HG03457 (cell line): ENCODE data around the gene PRDM16.

Source experiments
- ATAC-seq: cut with Tn5 transposase; IDR thresholded peaks from one replicate; pipeline ENCODE4 v1.9.1; 2021; ENCODE audit warnings: moderate number of reproducible peaks; ENCODE audit not compliant: unreplicated experiment

The PRDM16 gene

GRCh38 chr1:3401585-3402257 lies 332.7 kb downstream of the PRDM16 start:
- ATAC-seq, result no peak

DNA sequence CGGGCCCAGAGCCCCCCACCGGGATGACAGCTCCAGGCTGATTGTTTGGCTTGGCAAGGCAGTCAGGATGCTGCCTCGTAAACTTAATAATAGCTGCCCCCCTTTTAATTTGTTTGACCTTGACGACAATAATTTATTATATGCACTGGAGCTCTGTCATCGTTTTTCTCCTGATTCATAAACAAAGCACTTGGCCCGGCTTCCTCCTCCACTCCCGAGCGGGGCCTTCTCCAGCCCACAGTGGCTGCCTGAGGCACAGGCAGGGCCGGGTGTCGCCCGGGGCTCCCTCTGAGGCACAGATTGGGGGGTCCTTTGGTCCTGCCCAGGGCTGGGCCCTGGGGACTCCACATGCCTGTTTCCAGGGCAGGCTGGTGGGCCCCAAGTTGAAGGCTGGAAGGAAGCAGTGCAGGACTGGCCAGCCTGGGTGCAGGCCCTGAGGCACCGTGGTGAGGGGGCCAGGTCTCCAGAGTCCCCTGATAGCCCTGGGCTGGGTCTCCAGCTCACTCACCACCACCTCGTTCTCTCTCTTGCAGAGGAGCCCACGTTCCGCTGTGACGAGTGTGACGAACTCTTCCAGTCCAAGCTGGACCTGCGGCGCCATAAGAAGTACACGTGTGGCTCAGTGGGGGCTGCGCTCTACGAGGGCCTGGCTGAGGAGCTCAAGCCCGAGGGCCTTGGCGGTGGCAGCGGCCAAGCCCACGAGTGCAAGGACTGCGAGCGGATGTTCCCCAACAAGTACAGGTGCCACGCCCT lies 333.4 kb downstream of the PRDM16 start:
- no peak for ATAC-seq

- no peak for ATAC-seq
These were observed 334.0 kb downstream of the PRDM16 start for GRCh38 chr1:3403011-3403345.

DNA sequence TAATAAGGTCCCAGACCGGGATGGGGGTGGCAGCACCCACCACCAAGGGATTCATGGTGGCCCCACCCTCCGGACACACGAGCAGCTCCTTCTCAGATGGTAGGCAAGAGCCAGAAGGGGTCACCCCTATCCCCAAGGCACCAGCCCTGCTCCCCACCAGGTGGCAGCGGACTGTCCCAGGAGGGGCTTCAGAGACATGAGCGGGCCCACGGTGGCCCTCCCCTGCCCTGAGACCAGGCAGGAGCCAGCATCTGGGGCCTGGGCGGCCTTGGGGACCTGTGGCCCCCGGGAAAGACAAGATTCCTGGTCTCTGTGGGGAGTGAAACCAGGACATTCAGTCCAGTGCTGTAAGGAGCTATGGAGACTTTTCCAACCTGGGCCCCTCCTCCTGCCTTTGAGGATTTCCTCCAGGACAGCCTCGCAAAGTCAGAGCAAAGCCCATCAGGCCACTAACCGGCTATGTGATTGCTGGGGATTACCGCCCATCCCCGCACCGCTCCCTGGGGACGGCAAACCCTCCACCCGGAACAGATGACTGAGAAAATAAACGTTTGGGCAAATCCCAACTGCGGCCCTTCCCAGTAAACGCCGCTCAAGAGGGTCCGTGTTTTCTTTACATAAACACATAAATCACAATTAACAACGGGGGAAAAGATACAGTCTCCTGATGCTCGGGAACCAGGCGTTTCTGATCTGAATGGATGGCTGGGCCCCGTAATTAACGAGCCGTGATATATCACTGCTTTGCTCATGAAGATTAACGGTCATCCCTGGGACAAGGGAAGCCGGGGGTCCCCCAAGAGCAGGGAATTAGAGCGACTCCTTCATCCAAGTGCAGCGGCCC lies 334.6 kb downstream of the PRDM16 start:
- no peak for ATAC-seq

DNA sequence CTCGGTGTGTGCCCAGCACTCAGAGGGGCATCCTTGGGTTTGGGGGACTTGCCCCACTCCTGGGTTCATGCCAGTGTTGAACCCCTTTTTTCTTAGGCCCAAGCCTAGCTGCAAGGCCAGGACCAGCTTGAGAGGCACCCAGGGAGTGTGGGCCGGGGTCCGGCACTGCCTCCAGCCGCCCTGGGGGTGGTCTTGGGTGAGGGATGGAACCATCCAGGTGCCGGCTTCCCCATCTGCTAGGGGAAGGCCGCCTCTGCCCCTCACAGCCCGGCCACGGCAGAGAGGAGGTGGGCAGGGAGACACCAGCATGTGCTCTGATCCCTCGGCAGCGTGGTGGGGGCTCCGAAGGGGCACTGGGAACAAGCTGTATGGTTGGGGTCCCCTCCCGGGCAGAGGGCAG lies 335.3 kb downstream of the PRDM16 start:
- no peak for ATAC-seq

DNA sequence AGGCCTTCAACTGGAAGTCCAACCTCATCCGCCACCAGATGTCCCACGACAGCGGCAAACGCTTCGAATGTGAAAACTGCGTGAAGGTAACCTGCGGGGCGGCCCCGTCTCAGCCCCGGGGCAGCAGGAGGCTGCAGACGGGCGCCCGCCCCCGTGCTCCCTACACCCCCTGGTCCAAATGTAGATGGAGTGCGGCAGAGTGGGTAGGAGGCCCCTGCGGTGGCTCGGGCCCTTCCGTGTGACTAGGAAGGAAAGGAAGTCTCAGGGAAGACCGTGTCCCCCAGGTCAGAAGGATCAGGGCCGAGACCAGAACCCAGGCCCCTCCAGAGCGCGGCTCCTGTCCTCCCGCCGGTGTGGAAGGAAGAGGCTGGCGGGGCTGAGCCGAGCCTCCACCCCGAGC lies 335.8 kb downstream of the PRDM16 start:
- no peak for ATAC-seq

GRCh38 chr1:3405491-3405890 lies 336.5 kb downstream of the PRDM16 start:
- no peak for ATAC-seq

GRCh38 chr1:3405974-3406867 lies 337.2 kb downstream of the PRDM16 start:
- ATAC-seq, result no peak

- ATAC-seq, result no peak
These were observed 338.0 kb downstream of the PRDM16 start for GRCh38 chr1:3407021-3407420.

GRCh38 chr1:3408751-3409266 lies 339.8 kb downstream of the PRDM16 start:
- no peak for ATAC-seq

- ATAC-seq, result no peak
These were observed 340.6 kb downstream of the PRDM16 start for GRCh38 chr1:3409366-3410141.

- ATAC-seq, result no peak
These were observed 341.3 kb downstream of the PRDM16 start for GRCh38 chr1:3410142-3410925.

DNA sequence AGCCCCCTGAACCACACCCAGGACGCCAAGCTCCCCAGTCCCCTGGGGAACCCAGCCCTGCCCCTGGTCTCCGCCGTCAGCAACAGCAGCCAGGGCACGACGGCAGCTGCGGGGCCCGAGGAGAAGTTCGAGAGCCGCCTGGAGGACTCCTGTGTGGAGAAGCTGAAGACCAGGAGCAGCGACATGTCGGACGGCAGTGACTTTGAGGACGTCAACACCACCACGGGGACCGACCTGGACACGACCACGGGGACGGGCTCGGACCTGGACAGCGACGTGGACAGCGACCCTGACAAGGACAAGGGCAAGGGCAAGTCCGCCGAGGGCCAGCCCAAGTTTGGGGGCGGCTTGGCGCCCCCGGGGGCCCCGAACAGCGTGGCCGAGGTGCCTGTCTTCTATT lies 342.8 kb downstream of the PRDM16 start:
- no peak for ATAC-seq

DNA sequence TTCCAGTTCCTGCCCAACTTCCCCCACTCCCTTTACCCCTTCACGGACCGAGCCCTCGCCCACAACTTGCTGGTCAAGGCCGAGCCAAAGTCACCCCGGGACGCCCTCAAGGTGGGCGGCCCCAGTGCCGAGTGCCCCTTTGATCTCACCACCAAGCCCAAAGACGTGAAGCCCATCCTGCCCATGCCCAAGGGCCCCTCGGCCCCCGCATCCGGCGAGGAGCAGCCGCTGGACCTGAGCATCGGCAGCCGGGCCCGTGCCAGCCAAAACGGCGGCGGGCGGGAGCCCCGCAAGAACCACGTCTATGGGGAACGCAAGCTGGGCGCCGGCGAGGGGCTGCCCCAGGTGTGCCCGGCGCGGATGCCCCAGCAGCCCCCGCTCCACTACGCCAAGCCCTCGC lies 343.4 kb downstream of the PRDM16 start:
- ATAC-seq, result no peak

DNA sequence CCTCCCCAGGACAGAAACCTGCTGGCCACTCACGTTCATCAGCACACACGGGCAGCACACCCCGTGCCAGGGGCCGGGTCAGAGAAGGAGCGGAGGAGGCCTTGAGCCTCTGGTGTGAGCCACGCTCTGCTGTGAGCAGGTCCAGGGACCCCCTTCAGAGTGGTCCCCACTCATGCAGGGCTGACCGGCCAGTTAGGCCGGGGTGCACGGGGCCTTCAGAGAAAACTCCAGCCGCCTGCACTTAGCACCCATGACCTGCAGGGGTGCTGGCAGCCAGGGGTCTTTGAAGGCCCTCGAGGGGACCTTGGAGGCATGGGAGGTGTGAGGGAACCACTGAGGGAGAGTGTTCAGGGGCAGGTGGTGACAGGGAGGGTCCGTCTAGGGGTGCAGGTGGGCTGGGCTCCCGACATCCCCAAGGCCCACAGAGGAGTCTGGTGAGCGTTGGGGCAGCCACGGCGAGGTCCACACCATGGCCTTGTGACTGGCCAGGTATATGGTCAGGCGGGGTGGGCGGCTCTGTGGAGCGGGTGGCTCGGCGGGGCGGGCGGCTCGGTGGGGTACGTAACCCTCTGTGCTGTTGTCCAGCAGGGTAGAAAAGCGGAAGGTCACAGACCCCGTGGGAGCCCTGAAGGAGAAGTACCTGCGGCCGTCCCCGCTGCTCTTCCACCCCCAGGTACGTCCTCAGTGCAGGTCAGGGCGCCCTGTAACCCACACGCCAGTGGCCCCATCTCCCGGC lies 345.1 kb downstream of the PRDM16 start:
- ATAC-seq, result no peak

DNA sequence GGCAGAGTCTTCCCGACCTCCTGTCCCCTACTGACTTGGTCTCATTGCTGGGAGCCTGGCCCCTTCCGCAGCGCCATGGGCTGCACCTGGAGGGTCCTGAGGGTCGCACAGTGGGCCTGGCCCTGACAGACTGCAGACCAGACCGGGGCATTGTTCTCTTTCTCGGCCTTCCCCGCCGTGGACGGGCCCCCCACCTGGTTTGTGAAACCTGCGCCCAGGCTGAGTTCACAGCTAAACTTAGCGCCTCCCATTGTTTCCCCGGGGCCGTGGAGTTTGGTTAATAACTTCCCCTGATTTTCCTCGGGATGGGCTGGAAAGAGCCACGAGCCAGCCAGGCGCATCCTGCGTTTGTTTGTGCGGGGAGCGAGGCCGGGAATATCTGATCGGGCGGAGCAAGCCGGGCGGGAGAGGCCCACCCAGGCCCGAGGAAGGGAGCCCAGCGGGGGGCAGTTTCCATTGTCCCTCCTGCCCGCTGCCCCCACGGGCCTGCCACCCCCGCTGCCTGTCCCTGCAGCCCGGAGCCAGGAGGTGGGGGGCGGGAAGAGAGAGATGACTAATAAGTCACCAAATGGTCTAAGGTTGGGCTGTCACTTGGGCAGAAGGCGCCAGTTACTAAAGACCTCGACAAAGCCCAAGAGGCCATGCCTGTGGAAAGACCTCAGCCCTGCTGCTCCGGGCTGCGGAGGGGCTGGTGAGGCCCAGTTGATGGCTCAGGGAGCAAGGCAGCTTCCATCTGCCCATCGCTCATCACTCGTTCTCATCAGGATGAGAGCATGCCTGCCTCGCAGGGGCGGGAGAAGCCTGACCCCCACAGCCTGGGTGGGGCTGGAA lies 346.5 kb downstream of the PRDM16 start:
- ATAC-seq, result no peak

DNA sequence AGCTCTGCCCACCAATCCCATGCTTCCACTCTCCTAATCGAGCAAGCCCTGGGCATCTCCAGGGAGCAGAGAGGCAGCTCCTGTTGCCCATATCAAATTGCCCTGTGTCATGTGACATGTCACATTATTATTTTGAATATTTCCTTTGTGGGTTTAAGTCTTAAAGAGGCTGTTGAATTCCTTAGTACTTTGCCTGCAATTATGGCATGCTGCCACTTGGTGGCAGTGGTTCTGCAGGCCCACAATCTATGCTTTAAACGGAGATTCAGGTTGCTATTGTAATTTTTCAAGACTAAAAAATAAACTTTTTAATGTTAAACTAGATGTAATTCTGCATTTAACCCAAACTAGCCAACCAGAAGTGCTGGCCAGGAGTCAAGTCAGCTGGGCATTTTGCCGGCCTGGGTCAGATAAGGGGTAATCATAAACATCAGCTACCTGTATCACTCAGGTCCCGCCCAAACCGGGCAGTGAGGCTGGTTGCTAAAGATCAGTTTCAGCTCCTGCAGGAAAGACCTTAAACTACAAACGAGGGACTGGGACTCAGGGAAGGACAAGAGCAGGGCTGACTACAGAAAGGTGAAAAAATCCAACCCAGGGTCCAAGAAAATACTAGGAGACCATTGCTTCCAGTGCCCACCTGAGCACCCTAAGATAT lies 348.2 kb downstream of the PRDM16 start:
- no peak for ATAC-seq
